Choroid plexus epithelial cell (primary cell): ENCODE measurements around the gene RBM14.

Experiments used
- DNase-seq: peaks from one replicate; pipeline ENCODE4 v3.0.0-alpha.2; 2010; ENCODE audit warnings: low read depth
- H3K4me3 ChIP-seq: 2 replicates; pipeline ENCODE4 v1.5.1; 2011; ENCODE audit warnings: low read depth, mild to moderate bottlenecking, control low read depth, low read length, moderate library complexity
- TF ChIP-seq, protein P1 (sequence below): conservative IDR thresholded peaks from 2 replicates; pipeline ENCODE4 v1.5.1; 2011; ENCODE audit warnings: low read depth, mild to moderate bottlenecking, control low read depth, inconsistent platforms, low read length, moderate library complexity

Gene RBM14

GRCh38 chr11:66591175-66591574 lies 25.3 kb upstream of the RBM14 start:
- no peak for DNase-seq
- TF ChIP-seq, protein P1, sequence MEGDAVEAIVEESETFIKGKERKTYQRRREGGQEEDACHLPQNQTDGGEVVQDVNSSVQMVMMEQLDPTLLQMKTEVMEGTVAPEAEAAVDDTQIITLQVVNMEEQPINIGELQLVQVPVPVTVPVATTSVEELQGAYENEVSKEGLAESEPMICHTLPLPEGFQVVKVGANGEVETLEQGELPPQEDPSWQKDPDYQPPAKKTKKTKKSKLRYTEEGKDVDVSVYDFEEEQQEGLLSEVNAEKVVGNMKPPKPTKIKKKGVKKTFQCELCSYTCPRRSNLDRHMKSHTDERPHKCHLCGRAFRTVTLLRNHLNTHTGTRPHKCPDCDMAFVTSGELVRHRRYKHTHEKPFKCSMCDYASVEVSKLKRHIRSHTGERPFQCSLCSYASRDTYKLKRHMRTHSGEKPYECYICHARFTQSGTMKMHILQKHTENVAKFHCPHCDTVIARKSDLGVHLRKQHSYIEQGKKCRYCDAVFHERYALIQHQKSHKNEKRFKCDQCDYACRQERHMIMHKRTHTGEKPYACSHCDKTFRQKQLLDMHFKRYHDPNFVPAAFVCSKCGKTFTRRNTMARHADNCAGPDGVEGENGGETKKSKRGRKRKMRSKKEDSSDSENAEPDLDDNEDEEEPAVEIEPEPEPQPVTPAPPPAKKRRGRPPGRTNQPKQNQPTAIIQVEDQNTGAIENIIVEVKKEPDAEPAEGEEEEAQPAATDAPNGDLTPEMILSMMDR = no peak
- no peak overlapping the region for H3K4me3 ChIP-seq

- H3K4me3 ChIP-seq = peak within 1 kb of the TSS; percentile 71
- peak; percentile 96 for DNase-seq
- TF ChIP-seq, protein P1 = peak; percentile 78
Measured at GRCh38 chr11:66592457-66593302, 23.8 kb upstream of the RBM14 start, which contains the start of the genes CCDC87 and CCS. TSS of gene CCDC87 (minus strand) at chr11:66593063. CDS start at chr11:66593015, 48 bp downstream. TSS of gene CCS (plus strand) at chr11:66593185. CDS start at chr11:66593262, 77 bp downstream.

DNA sequence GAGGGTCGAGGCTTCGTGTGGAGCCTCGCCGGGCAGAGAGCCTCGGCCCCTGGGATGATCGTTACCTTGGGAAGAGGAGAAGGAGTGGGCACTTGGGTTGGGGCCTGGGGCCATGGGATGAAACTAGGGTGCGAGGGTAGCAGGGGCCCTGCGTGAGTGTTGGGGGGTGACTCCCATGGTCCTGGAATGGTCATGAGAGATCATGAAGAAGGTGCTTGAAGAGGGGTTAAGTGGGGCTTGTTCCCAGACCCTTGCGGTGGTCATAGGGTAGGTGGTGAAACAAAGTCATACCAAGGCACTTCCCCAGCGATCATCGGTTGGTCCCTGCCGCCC lies 23.2 kb upstream of the RBM14 start:
- H3K4me3 ChIP-seq = peak overlapping the region; percentile 71
- DNase-seq = no peak
- TF ChIP-seq, protein P1 = no peak

- H3K4me3 ChIP-seq = peak overlapping the region; percentile 71
- no peak for DNase-seq
- TF ChIP-seq, protein P1 = no peak
Measured at GRCh38 chr11:66593650-66594049, 22.8 kb upstream of the RBM14 start.

DNA sequence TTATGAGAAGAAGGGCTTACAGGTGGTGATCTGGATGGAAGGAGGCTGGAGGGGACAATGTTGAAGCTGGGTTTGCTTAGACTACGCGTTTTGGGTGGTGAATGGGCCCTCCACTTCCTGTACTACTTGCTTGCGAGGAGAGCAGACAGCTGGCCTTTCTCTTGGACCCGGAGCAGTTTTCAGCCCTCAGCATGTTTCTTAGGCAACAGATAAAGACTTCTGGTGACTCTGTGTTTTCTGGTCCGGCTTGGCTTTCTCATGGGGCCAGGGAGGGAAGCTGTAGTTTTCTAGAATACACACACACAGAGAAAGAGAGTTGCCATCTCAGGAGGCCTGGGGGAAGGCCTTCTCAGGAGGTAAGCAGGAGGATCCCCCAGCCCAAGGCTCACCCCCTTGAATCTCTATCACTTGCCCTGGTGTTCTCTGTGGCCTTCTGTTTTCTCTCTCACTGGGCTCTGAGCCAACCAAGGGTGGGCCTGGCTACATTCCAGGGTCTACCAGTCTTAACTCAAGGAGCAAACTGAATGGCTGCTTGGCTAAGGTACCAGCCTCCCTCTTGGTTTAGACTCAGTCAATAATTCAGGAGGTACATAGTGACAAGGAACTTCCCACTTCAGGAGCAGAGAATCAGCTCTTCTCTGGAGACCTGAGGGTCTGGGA lies 21.1 kb upstream of the RBM14 start:
- peak; percentile 89 for DNase-seq
- peak overlapping the region; percentile 9 for H3K4me3 ChIP-seq
- TF ChIP-seq, protein P1 = no peak

- DNase-seq = no peak
- H3K4me3 ChIP-seq = no peak overlapping the region
- TF ChIP-seq, protein P1 = no peak
Measured at GRCh38 chr11:66598993-66599392, 17.4 kb upstream of the RBM14 start.
